ENCODE measurements around the gene RPP25L.

Gene RPP25L

DNA sequence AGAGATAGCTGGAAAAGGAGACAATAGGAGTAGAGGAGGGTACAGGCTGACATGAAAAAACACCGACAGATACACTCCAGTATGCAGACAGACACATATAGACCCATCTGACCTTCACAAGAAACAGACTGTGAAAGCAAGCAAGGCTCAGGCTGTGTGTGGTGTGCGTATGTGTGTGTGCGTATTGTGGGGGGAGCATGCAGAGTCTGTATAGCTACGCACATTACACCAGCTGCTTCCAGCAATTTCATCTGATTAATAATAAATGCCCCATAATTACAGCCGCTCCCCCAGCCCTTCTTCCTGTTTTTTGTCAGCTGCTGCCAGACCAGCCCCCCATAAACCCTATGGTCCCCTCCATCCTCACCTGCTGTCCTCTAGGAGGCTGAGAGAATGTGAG is 29.1 kb downstream of the RPP25L start:
- DNase-seq, result no peak

DNA sequence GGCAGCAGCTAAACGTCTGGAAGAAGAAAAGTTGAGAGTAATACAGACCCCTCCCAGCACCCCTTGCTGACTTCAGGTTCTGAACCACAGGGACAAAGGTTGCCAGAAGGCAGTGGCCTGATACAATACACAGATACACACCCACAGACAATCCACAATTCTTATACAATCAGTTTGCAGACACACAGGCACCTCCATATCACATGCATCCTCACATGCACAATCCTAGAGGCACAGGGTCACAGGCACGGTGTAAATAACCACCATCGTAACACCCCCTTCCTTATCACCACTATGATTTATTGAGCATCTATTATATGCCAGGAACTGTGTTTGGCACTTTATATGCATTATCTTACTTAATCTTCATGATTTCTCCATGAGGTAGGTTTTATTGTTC is 30.6 kb downstream of the RPP25L start:
- DNase-seq, result no peak

DNA sequence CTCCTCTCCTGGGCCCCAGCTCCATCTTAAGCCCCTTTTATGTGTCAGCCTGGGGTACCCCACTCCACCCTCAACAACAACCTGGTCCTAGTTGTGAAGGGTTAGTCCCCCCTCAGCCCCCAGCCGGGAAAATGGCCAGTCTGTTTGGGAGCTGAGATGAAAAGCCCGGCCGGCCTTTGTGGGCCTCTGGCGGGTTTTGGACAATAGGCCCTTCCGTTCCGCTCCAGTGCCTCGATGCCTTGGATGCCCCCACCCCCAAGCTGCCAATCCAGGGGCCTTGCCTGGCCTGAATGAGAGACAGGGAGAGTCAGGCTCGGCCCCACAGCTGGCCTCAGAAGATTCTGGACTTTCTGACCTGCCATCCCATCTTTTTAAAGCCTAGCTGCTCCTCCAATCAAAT is 31.5 kb downstream of the RPP25L start:
- no peak for DNase-seq

DNA sequence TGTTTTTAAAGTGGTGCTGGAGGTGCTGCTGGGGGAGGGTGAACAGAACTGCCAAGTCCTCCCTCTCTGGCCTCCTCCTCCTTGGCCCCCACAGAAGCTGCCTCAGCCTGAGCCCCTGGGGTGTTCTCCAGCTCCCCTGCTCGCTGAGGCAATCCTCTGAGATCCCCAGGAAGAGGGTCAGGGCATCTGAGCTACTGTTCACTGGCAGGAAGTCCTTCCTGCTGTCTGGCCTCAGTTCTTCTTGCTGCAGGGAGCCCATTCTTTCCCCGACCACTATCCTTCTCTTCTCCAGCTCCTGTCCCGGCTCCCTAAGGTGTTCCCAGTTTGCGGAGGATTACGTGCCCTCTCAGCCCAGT is 32.1 kb downstream of the RPP25L start:
- no peak for DNase-seq

DNA sequence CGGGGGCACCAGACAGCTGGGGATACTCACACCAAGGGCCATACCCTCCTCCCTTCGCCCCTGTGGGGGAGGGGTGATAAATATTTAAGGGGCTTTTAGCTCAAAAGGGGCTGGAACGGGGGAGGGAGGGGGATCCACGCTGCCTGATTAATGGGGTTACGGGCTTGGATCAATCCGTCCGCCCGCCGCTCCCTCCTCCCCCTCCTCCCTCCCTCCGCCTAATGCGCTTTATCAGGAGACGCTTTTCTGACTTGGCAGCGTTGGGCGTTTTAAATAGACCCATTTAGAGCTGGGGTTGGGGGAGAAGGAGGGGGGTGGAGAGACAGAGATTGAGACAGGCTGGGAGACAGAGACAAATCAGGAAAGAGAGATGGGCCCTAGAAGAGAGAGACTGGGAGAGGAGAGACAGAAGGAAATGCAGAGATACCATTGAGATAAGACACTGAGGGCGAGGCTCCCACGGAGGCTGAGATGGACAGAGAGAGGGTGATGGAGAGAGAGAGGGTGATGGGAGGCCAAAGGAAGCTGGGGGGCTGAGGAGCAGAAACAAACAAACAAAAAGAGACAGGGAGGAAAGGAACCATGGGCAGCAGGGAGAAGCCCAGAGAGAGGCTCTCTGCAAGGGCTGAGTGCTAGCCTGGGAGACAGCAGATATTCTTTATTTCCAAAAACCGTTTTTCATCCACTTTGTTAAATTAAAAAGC is 32.6 kb downstream of the RPP25L start:
- no peak for DNase-seq

DNA sequence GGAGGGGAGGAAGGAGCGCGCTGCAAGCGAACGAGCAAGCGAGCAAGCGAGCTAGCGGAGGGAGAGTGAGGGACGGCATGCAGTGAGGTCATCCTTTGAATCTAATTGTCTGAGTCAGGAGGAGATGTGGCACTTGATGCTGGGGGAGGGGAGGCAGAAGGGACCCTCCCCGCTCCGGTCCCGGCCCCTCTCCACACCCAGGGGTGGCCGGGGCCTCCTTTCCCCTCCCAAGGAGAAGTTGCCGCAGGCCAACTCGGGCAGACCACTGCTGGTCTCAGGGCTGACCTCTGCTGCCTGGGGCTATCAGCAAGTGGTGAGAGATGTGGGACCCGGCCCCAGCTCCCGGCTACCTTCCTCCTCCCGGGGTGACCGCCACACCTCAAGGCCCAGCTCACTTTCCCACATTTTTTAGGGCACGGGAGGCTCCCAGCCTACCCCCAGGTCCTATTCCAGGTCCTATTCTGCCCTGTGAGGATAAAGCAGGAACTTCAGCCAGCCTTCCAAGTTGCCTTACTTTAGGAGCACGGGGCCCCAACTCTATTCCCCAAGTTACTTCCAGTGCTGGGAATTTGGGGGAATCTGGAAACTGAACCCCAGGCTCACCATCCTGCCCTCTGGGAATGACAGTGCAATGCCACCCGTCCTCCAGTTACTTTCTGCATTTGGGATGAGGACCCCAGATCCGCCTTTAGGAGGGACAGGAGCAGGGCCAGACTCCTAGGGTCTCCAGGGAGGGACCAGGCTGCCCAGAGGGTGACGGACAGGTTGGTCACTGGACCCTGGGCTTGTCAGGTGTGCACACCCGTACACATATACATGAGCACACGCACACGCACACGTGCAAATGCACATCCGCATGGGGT is 33.4 kb downstream of the RPP25L start:
- no peak for DNase-seq

DNA sequence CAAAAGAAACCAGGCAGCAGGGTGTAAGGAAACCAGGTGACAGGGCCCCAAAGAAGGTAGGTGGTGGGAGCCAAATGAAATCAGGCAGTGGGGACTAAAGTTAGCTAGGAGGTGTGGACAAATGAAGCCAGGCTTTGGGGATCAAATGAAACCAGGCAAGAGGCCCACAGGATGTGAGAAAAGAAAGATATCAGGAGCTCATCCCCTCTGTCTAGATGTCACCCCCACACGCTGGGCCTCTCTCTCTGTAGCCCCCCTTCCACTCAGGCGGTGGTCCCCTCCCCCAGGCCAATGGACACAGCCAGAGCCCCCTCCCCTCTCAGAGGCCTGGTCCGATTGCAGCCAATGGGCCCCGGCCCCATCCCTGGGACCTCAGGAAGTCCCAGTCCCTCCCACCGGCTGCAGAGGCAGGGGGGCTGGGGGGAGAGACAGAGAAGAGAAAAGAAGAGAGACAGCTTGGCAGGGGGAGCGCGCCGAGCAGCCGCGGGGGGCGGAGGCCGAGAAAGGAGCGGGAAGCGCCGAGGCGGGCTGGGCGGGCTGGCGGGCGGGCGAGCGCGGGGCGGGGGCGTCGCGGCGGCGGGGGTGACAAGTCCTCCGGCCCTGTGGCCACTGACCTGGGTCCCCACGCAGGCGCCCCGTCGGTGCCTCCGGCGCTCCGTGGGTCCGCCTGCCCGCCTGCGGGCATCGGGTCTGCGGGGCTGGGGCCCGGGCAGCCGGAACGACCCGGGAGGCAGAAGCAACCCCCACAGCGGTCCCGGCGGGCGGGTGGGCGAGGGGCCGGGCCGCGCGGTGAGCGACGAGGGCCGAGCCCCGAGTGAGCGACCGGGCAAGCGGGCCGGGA is 34.3 kb downstream of the RPP25L start:
- DNase-seq, result no peak

DNA sequence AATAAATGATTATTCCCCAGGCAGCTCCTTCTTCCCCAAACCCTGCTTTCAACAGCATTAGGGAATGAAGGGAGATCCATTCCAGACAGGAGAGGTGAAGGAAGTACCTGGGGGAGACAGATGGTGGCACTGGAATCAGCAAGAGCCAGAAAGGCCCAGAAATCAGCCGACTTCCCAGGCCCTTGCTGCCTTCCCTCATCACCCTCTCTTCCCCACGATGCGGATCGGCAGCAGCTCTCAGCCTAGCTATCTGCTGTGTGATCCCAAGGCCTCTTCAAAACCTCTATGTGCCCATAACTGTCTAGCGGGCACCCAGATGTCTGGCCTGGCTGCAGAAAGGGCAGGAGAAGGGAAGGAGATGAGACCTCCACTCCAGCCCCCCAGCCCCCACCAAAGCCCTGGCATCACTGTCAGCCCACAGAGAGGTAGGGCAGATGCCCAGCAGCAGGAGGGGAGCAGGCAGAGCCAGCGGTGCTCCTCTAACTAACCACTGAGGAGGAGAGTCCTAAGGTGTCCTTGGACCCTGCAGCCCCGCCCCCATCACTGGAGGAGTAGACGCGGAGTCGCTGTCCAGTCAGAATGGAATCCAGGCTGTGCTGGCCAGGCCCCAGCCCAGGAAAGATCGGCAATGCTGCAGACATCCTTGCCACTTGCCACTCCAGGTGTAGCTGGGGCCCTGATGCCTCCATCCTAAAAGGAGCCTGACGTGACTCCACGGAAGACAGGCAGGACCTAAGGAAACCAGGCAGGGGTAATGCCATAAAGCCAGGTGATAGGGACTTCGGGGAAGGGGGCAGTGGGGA is 35.1 kb downstream of the RPP25L start:
- no peak for DNase-seq

DNA sequence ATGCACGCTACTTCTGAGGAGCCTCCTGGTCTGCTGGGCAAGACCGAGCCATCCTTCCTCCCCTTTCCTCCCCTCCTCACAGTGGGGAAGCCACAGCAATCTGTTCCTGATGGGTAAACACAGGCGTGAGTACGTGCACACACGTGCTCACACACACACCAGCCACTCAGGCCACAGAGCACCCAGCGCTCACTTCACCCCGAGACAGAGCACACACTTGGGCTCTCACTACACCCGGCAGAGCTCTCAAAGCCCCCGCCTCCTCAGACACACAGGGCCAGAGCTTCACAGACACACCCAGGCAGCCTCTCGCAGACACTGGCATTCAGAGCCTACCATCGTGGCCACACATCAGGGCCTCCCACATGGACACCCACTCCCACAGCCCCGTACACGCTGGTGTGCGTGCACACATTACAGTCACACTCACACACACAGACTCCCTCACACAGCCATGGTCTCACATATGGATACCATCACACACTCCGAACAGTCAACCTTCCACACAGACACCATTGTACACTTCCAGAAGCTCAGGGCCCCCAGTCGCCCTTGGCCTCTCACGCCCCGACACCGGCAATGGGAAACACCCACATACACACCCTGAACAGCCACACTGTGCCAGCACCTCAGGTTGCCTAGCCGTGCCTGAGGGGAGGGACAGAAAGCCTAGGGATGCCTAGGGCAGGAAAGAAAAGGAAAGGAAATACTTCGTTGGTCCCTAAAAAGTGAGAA is 35.9 kb downstream of the RPP25L start:
- DNase-seq, result no peak

DNA sequence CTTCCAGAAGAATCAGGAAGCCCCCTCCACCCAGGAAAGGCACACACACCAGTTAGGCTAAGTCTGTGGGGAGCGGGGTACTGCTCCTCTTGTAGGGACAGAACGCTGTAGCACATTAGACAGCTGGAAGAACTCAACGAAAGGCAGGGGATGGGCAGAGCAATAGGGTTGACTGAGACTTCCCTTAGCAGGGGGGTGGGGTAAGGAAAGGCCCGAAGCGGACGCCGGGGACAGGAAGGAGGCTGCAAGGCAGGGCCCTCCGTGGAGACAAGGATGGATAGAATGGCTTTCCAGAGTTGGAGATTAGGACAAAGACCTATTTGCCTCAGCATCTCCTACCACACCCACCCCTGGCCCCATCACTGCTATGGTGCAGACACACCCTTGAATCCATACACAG is 36.7 kb downstream of the RPP25L start:
- DNase-seq, result no peak

DNA sequence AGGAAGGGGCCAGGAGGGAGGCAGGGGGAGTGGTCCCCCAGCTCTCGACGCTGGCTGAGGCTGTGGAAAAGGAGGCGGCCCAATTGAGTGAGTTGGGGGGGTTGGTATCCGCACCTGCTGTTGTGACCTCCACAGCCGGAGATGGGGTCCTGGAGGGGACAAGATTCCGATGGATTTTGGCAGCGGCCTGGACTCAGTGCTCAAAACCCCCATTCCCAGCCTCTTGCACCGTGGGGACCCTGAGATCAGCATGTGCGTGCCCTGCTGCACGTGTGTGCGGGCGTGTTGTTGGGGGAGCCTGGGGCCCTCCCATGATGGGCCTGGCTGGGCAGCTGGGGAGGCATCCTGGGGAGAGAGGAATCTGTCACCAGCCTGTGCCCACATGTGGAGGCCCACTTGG is 37.3 kb downstream of the RPP25L start:
- no peak for DNase-seq

DNA sequence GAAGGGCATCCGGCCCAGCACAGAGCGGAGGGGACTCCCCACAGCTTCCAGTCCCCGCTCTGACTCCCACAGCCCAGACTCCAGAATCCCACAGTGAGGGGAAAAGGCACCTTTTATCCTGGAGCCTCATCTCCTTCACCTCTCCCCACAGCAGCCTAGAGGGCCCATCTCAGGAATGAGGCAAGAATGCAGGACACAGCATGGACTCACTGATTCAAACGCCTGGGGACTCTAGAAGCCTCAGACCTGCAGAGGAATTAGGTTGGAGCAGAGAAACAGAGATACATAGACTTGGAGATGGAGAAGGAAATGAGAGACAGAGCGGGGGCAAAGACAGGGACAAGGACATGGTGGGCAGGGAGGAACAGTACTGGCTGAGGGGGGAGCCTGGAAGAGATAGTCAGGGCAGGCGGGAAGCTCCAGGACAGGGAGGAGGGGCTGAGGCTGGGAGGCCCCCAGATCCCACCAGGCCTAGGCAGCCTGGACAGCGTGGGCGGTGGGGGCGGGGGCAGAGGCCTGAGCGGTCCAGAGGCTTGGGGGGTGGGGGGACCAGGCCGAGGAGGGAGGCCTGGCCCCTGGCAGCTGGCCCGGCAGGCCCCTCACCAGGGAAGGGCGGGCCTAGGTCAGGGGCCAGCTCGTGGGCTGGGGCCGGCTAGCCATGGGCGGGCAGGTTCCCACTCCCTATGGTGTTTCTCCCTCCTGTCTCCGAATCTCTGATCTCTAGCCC is 38.1 kb downstream of the RPP25L start:
- DNase-seq, result no peak

DNA sequence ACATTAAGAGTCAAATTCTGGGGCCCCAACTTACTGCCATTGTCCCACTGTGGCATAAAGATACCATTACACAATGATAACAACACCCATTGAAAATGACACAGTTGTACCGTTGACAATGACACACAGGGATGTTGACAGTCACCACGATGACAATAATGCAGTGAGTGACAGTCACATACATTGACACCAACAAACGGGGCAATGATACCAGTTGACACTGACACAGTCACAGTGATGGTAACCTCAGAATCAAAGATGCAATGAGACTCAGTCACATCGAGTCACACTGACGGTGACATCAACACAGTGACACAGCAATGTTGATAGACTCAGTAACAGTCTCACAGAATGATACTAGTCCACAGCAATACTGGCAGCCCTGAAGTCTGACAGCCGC is 39.3 kb downstream of the RPP25L start:
- no peak for DNase-seq

DNA sequence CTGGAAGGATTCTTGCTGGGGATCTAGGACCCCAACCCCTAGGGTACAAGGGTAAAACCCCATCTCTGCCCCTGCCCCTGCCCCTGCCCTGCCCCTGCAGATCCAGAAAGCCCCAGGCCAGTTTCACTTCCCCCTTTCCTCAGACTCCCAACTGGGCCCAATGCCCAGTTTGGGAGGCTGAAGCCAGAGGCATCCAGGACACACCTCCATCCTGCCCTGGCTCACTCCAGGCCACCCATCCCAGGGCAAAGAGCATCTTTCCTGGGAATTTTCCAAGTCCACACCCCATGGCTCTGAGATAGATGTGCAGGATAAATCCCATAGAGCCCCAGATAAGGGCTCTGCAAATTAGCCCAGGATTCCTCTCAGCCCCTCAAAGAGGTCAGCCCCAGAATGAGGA is 39.8 kb downstream of the RPP25L start:
- DNase-seq, result no peak

DNA sequence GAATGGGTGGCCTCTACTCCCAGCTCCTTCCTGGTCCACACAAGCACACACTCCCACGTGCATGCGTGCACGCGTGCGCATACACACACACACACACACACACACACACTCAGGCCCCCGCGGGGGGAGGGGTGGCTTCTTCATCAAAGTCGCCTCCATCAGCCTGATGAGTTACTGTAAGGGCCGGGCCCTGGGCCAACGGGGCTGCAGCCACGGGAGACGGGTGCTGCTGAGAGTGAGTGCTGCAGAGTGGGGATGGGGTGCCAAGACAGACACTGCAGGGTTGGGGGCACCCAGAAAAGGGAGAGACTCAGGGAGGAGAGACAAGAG is 40.5 kb downstream of the RPP25L start:
- no peak for DNase-seq

DNA sequence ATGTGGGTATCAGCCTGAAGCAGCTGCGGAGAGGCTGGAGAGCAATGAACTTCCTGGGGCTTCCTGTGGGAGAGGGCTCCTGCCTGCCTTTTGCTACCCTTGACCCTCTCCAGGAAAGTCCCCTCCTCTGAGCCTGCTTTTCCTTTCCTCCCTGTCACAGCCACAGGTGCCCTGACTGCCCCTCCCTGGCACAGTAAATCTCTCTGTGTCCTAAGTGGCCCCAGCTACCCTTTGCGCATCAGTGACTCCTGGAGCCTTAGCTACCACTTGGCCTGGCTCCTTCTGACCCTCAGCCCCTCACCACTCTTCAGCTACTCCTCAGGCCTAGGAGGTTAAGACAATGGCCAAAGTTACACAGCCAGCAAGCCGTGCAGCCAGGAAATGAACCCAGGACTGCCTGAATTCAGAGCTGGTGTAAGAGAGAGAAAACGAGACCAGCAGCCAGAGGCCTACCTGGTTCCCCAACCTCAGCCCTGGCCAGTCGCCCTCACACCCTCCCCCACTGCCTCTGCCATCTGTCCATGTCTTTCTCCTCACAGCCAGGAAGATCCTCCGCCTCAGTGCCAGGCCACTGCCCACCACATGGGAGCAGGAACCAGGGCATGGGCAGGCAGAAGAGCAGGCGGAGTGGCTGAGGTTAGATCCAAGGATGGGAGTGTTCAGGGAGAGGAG is 41.0 kb downstream of the RPP25L start:
- no peak for DNase-seq

DNA sequence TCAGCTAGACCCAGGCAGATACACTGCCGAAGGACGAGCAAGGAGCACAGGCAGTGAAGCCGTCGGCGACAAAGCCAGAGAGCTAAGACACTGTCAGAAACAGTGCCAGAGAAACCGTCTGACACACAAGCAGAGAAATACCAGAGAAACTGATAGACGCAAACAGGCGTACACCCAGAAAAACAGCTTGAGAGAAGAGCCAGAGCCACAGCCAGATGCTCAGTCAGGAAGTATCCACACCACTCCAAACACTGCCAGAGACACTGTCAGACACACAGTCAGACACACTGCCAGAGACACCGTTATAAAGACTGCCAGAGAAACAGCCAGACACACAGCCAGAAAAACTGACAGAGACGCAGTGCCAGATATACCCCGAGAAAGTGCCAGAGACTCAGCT is 41.5 kb downstream of the RPP25L start:
- no peak for DNase-seq

DNA sequence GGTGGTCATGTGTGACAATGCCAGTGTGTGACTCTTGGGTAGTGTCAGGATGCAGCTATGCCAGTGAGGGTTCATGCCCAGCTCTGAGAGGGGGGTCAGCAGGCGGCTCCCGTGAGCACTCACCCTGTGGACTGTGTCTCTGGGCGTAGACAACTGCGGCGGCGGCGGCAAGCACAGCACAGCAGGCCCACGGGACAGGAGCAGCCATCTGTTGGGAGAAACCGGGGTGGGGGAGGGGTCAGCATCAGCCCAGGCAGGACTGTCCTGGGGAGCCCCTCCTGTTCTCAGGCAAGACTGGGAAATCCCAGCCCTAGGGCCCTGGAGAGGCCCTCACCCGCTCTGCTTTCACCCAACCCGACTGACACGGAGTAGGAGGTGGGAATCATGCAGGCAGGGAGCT is 43.1 kb downstream of the RPP25L start:
- DNase-seq, result no peak

DNA sequence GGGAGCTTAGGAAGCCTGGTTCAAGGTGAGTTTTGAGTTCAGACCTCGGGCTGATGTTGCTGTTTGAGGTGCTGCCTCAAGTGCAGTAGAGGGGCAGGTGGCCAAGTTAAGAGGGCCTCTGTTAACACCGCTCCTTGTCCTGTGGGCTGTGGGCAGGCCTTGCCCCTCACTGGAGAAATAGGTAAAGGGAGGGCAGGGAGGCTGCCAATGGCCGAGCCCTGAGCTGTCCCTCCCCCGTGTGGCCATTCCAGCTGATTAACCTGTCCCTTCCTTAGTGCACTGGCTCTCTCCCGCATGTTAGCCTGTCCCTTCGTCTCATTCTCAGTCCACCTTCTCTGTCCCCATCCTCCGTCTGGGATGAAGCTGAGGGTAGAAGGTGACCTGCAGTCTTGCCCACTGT is 43.8 kb downstream of the RPP25L start:
- no peak for DNase-seq

DNA sequence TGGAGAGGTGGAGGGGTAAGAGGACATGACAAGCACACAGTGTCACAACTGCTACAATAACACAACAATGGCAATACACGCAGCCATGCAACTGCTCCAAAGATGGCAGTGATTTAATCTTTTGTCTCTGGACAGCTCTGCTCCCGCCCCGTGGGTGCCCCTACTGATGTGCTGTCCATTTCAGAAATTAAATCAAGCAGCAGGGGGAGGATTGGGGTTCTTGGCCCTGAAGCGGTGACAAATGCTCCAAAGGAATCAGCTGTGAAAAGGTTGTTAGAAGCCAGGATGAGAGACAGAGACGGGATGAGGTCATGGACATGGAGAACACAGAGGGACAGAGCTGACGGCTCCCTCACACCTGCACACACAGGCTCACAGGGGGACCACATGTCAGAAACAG is 44.9 kb downstream of the RPP25L start:
- DNase-seq, result no peak

DNA sequence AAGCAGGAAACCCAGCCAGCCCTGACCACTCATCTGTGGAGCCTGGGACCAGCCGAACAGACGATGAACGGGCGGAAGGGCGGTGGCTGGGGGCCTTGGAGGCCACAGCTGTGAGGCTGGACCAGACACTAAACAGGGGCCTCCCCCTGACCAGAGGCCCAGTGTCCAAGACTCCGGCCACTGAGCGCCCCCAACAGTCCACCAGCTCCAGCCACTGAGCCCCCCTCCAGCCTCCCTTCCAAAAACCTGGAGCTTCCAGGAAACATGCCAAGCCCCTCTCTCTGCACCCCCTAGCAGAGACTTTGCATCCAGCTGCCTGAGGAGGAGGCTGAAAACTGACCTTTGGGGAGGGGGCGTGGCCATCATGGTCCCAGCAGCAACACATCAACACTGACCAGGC is 45.6 kb downstream of the RPP25L start:
- no peak for DNase-seq
